ENCODE data around the gene NUDT14.

DNA sequence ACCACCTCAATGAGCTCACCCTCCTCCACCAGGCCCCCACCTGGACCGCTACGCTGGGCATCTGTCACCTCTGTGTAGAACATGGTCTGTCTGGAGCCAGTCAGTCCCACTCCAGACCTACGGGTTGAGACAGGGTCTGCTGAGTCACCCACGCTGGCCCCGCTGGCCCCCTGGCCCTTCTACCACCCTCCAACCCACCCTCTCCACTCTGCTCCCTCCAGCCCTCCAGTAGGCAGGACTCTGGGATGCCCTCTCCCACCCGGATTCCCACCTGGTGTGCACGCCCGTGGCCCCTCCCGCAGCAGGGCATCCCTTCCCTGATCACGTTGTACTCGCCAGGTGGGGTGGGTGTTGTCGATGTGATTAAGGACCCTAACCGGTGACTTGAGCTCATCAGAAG, 8.0 kb downstream of the NUDT14 start:
- TF ChIP-seq POLR2A (IDR thresholded peaks at IDR 0.05; ENCODE audit: low read depth, low read length), result no peak
- no peak for TF ChIP-seq RAD21 (IDR thresholded peaks at IDR 0.05; ENCODE audit: low read length)
- TF ChIP-seq, protein P1, sequence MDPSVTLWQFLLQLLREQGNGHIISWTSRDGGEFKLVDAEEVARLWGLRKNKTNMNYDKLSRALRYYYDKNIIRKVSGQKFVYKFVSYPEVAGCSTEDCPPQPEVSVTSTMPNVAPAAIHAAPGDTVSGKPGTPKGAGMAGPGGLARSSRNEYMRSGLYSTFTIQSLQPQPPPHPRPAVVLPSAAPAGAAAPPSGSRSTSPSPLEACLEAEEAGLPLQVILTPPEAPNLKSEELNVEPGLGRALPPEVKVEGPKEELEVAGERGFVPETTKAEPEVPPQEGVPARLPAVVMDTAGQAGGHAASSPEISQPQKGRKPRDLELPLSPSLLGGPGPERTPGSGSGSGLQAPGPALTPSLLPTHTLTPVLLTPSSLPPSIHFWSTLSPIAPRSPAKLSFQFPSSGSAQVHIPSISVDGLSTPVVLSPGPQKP (IDR thresholded peaks at IDR 0.05; ENCODE audit: borderline replicate concordance, low read depth, low read length), result no peak
- TF ChIP-seq, protein P2, sequence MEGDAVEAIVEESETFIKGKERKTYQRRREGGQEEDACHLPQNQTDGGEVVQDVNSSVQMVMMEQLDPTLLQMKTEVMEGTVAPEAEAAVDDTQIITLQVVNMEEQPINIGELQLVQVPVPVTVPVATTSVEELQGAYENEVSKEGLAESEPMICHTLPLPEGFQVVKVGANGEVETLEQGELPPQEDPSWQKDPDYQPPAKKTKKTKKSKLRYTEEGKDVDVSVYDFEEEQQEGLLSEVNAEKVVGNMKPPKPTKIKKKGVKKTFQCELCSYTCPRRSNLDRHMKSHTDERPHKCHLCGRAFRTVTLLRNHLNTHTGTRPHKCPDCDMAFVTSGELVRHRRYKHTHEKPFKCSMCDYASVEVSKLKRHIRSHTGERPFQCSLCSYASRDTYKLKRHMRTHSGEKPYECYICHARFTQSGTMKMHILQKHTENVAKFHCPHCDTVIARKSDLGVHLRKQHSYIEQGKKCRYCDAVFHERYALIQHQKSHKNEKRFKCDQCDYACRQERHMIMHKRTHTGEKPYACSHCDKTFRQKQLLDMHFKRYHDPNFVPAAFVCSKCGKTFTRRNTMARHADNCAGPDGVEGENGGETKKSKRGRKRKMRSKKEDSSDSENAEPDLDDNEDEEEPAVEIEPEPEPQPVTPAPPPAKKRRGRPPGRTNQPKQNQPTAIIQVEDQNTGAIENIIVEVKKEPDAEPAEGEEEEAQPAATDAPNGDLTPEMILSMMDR (conservative IDR thresholded peaks at IDR 0.05; ENCODE audit: low read depth, low read length), result no peak
